ENCODE measurements around the gene BMP7.
A peak's percentile ranks its signal among the peaks of the same experiment; 100 is the strongest.

The BMP7 gene

DNA sequence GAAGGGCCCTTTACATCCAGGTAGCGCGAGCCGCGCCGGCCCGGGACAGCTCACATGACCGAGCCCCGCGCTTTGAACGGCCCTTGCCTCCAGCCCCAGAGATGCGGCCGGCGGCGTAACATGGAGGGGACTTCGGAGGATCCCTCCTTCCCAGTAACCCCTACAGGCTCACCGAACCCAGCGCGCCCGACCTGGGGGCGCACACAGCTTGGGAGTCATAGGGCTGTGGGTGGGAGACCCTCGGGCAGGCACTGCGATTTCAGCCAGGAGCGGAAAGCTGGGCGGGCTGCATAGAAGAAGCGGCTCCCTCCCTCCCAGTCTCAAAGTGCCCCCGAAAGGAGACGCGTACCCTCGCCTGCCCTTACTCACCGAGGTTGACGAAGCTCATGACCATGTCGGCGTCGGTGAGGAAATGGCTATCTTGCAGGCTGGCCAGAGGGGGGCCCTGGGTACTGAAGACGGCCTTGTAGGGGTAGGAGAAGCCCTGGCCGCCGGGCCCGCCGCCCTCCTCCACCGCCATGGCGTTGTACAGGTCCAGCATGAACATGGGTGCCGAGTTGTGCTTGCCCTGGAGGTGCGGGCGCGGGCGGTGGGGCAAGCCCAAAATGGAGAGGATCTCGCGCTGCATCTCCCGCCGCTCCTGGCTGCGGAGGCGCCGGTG, 975 bp downstream of the BMP7 start (continued):
- peak; percentile 72 for TF ChIP-seq CTCF (tag by site-specific recombination; IDR thresholded peaks at IDR 0.05)
- TF ChIP-seq HIC1 (tag by site-specific recombination; IDR thresholded peaks at IDR 0.05), result peak; percentile 69
- no peak for TF ChIP-seq ZNF214 (tag by site-specific recombination; IDR thresholded peaks at IDR 0.05; ENCODE audit: borderline replicate concordance)
- peak; percentile 75 for TF ChIP-seq YY2 (tag by site-specific recombination; IDR thresholded peaks at IDR 0.05)
- no peak; the same call in 1 of the 2 replicates for TF ChIP-seq ZNF777 (tag by site-specific recombination; IDR thresholded peaks at IDR 0.05; ENCODE audit: borderline replicate concordance)
- TF ChIP-seq ZNF416 (tag by site-specific recombination; IDR thresholded peaks at IDR 0.05), result no peak
- no peak for TF ChIP-seq ZBTB1 (tag by site-specific recombination; IDR thresholded peaks at IDR 0.05)
- TF ChIP-seq ZBTB20 (tag by site-specific recombination; IDR thresholded peaks at IDR 0.05), result peak; percentile 49; the same call in 1 of the 2 replicates
- no peak for TF ChIP-seq ZNF16 (tag by site-specific recombination; IDR thresholded peaks at IDR 0.05; ENCODE audit: low read depth)
- no peak for TF ChIP-seq ZNF404 (tag by site-specific recombination; IDR thresholded peaks at IDR 0.05)
- peak; percentile 44; the same call in 1 of the 2 replicates for TF ChIP-seq KLF16 (tag by site-specific recombination; IDR thresholded peaks at IDR 0.05)
- no peak for TF ChIP-seq ZNF174 (tag by site-specific recombination; IDR thresholded peaks at IDR 0.05)
- TF ChIP-seq ZBTB10 (tag by site-specific recombination; IDR thresholded peaks at IDR 0.05), result peak; percentile 40; the same call in 1 of the 2 replicates
- TF ChIP-seq ZNF521 (tag by site-specific recombination; IDR thresholded peaks at IDR 0.05), result no peak
- no peak for TF ChIP-seq SP3 (tag by site-specific recombination; IDR thresholded peaks at IDR 0.05)
- TF ChIP-seq, protein P1, sequence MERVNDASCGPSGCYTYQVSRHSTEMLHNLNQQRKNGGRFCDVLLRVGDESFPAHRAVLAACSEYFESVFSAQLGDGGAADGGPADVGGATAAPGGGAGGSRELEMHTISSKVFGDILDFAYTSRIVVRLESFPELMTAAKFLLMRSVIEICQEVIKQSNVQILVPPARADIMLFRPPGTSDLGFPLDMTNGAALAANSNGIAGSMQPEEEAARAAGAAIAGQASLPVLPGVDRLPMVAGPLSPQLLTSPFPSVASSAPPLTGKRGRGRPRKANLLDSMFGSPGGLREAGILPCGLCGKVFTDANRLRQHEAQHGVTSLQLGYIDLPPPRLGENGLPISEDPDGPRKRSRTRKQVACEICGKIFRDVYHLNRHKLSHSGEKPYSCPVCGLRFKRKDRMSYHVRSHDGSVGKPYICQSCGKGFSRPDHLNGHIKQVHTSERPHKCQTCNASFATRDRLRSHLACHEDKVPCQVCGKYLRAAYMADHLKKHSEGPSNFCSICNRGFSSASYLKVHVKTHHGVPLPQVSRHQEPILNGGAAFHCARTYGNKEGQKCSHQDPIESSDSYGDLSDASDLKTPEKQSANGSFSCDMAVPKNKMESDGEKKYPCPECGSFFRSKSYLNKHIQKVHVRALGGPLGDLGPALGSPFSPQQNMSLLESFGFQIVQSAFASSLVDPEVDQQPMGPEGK (tag by site-specific recombination; IDR thresholded peaks at IDR 0.05), result peak; percentile 33; the same call in 1 of the 2 replicates
- TF ChIP-seq, protein P2, sequence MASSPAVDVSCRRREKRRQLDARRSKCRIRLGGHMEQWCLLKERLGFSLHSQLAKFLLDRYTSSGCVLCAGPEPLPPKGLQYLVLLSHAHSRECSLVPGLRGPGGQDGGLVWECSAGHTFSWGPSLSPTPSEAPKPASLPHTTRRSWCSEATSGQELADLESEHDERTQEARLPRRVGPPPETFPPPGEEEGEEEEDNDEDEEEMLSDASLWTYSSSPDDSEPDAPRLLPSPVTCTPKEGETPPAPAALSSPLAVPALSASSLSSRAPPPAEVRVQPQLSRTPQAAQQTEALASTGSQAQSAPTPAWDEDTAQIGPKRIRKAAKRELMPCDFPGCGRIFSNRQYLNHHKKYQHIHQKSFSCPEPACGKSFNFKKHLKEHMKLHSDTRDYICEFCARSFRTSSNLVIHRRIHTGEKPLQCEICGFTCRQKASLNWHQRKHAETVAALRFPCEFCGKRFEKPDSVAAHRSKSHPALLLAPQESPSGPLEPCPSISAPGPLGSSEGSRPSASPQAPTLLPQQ (tag by site-specific recombination; IDR thresholded peaks at IDR 0.05), result no peak
- TF ChIP-seq ZSCAN23 (tag by site-specific recombination; IDR thresholded peaks at IDR 0.05), result no peak
- TF ChIP-seq ZXDB (tag by site-specific recombination; IDR thresholded peaks at IDR 0.05), result no peak
- no peak for TF ChIP-seq ZNF239 (tag by site-specific recombination; IDR thresholded peaks at IDR 0.05)
- no peak for TF ChIP-seq GLI4 (tag by site-specific recombination; IDR thresholded peaks at IDR 0.05)
- peak; percentile 16; the same call in 1 of the 2 replicates for TF ChIP-seq KLF9 (tag by site-specific recombination; IDR thresholded peaks at IDR 0.05; ENCODE audit: low read depth)
- peak; percentile 79 for TF ChIP-seq YY1 (tag by site-specific recombination; IDR thresholded peaks at IDR 0.05)
- no peak for TF ChIP-seq TCF7L2 (IDR thresholded peaks at IDR 0.05; ENCODE audit: borderline replicate concordance, low read depth, low read length)
- no peak for TF ChIP-seq ZFP41 (tag by site-specific recombination; IDR thresholded peaks at IDR 0.05; ENCODE audit: borderline replicate concordance)
- no peak for TF ChIP-seq ZBTB17 (tag by site-specific recombination; IDR thresholded peaks at IDR 0.05)
- no peak for TF ChIP-seq KLF10 (tag by site-specific recombination; IDR thresholded peaks at IDR 0.05)
- peak; percentile 54 for TF ChIP-seq GLIS2 (tag by site-specific recombination; IDR thresholded peaks at IDR 0.05)
